ENCODE data around the gene MIER2.

DNA sequence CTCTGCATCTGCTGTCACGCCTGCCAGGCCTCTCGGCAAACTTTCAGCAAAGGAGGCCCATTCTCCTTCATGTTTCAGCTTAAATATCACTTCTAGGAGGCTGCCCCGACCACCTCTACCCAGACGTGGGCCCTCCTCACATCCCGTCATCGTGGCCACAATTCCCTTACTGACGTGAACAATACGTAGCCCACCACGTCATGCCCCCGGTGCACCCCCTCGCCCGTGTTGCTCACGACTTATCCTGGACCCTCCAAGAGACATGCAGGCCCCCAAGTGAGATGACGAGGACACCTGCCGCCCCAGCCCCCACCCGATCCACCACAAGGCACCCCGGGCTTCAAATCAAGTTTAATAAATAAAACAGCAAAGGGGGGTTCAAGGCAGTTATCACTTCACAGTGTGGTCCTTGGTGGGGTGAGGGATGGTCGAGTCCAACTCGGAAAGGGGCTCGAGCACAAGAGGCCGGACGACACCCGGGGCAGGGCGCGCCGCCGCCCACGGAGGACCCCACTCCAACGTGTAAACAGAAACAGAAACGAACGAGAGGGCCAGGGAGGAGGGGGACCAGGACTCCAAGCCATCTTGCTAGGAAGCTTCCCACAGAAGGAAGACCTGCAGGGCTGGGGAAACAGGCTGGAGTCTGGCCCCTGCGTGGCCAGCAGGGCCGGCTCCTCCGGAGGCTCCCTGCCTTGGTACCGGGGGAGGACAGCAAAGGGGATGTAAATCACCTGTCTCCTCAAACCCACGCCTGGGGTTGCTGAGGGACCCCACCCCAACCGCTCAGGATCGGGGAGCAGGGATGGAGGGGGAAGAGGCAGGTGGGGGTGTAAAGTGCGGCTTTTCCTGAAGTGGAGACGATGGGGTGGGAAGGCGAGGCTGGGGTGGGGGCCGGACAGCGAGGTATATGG is 39.1 kb downstream of the MIER2 start:
- TF ChIP-seq CTCF (IDR thresholded peaks at IDR 0.05; ENCODE audit: borderline replicate concordance, extremely low read depth, low read length, poor library complexity, severe bottlenecking): no peak
- TF ChIP-seq EZH2 (IDR thresholded peaks at IDR 0.05; ENCODE audit: borderline replicate concordance, low read depth, low read length, severe bottlenecking): no peak
